Measurements from ENCODE around the gene CTNNA2. TPM values are rescaled to one million over a fixed set of nuclear protein-coding genes. Genes with fewer than 3 reads are reported as not detected.

Gene CTNNA2
- total RNA-seq, 1 experiment from 2014 or later = not detected

GRCh38 chr2:79513711-79514110 lies 860 bp downstream of the CTNNA2 start:
- Histone ChIP-seq H3K27me3 (ENCODE audit: insufficient read depth, low read depth) (0 out of 2 replicates have a peak, but pooled peaks cover 3% of the 10 kb centered on the region), H3K9me3 (ENCODE audit: insufficient read depth, low read depth) (no peaks in the 10 kb centered on the region), H3K4me2 (no peak overlapping the region), H4K20me1 (ENCODE audit: insufficient read depth) (no peaks in the 10 kb centered on the region), H3F3A (ENCODE audit: insufficient read depth, low read depth) (no peaks in the 10 kb centered on the region), H3K36me3 (ENCODE audit: low read depth) (no peaks in the 10 kb centered on the region), H2AFZ (no peak overlapping the region), H3K9me2 (ENCODE audit: insufficient read depth) (no peaks in the 10 kb centered on the region), H3K79me2 (ENCODE audit: low read depth) (no peaks in the 10 kb centered on the region), H3K27ac (no peak overlapping the region), H3K4me3 (no peak overlapping the region), H3K4me1 (replicated peaks; ENCODE audit: insufficient read depth) (no peaks in the 10 kb centered on the region)
- DNase-seq = no peak
- no peak for TF ChIP-seq EZH2 (IDR thresholded peaks at IDR 0.05; ENCODE audit: low read depth)
- no peak for TF ChIP-seq CTCF (conservative IDR thresholded peaks at IDR 0.05)
- intact Hi-C loops (cut with micrococcal nuclease; ENCODE audit: unreplicated experiment) = no loop called here
- ChIA-PET CTCF (no interaction called here), POLR2A (ENCODE audit: unreplicated experiment) (no interaction called here)
- BruUV-seq (replicated peaks) = no TSS peak

- intact Hi-C loops (cut with micrococcal nuclease; ENCODE audit: unreplicated experiment) = no loop called here
- H3K27ac ChIP-seq = no peak overlapping the region
- H3K27me3 ChIP-seq (ENCODE audit: insufficient read depth, low read depth) = 0 out of 2 replicates have a peak, but pooled peaks cover 6% of the 10 kb centered on the region
- BruUV-seq (replicated peaks) = no TSS peak
- no peaks in the 10 kb centered on the region for H4K20me1 ChIP-seq (ENCODE audit: insufficient read depth)
- H3K9me2 ChIP-seq (ENCODE audit: insufficient read depth) = no peaks in the 10 kb centered on the region
- CTCF ChIA-PET = no interaction called here
- no peak for TF ChIP-seq CTCF (conservative IDR thresholded peaks at IDR 0.05)
- no peak for TF ChIP-seq EZH2 (IDR thresholded peaks at IDR 0.05; ENCODE audit: low read depth)
- DNase-seq = no peak
- H3K4me2 ChIP-seq = no peak overlapping the region
- POLR2A ChIA-PET (ENCODE audit: unreplicated experiment) = no interaction called here
- no peaks in the 10 kb centered on the region for H3K4me1 ChIP-seq (replicated peaks; ENCODE audit: insufficient read depth)
- no peaks in the 10 kb centered on the region for H3K79me2 ChIP-seq (ENCODE audit: low read depth)
- no peaks in the 10 kb centered on the region for H3K36me3 ChIP-seq (ENCODE audit: low read depth)
- no peak overlapping the region for H3K4me3 ChIP-seq
- H3F3A ChIP-seq (ENCODE audit: insufficient read depth, low read depth) = no peaks in the 10 kb centered on the region
- no peak overlapping the region for H2AFZ ChIP-seq
- no peaks in the 10 kb centered on the region for H3K9me3 ChIP-seq (ENCODE audit: insufficient read depth, low read depth)
Measured at GRCh38 chr2:79529636-79530035, 16.8 kb downstream of the CTNNA2 start.

GRCh38 chr2:79530443-79530842 lies 17.6 kb downstream of the CTNNA2 start:
- Histone ChIP-seq H3K9me2 (ENCODE audit: insufficient read depth) (no peaks in the 10 kb centered on the region), H4K20me1 (ENCODE audit: insufficient read depth) (no peaks in the 10 kb centered on the region), H3K27me3 (ENCODE audit: insufficient read depth, low read depth) (0 out of 2 replicates have a peak, but pooled peaks cover 6% of the 10 kb centered on the region), H2AFZ (no peak overlapping the region), H3K36me3 (ENCODE audit: low read depth) (no peaks in the 10 kb centered on the region), H3K9me3 (ENCODE audit: insufficient read depth, low read depth) (no peaks in the 10 kb centered on the region), H3K4me1 (replicated peaks; ENCODE audit: insufficient read depth) (no peaks in the 10 kb centered on the region), H3K79me2 (ENCODE audit: low read depth) (no peaks in the 10 kb centered on the region), H3K4me3 (no peak overlapping the region), H3F3A (ENCODE audit: insufficient read depth, low read depth) (no peaks in the 10 kb centered on the region), H3K27ac (no peak overlapping the region), H3K4me2 (no peak overlapping the region)
- BruUV-seq (replicated peaks) = no TSS peak
- DNase-seq = no peak
- CTCF ChIA-PET = no interaction called here
- no peak for TF ChIP-seq EZH2 (IDR thresholded peaks at IDR 0.05; ENCODE audit: low read depth)
- no peak; the same call in 1 of the 2 replicates for TF ChIP-seq CTCF (conservative IDR thresholded peaks at IDR 0.05)
- intact Hi-C loops (cut with micrococcal nuclease; ENCODE audit: unreplicated experiment) = no loop called here
- POLR2A ChIA-PET (ENCODE audit: unreplicated experiment) = no interaction called here

Measured in PC-9 (cell line).